ENCODE measurements around the gene CCR9.

DNA sequence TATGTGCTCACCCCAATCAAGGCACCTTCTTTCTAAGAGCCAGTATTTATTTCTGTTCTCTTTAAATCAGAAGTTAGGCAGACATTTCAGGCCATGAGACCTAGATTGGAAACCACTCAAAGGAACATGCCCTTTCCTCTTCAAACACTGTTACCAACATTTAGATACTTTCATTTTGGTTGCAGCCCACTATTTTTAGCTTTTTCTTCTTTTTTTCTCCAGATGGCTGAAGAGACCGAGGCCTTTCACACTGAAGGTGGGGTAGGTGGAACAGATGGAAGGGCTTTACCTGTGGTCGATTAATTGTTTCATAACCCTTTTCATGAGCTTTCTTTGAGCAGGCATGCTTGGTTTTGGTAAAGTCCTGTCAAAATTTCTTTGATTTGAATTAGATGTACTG, 33.5 kb upstream of the CCR9 start:
- TF ChIP-seq, protein P1, sequence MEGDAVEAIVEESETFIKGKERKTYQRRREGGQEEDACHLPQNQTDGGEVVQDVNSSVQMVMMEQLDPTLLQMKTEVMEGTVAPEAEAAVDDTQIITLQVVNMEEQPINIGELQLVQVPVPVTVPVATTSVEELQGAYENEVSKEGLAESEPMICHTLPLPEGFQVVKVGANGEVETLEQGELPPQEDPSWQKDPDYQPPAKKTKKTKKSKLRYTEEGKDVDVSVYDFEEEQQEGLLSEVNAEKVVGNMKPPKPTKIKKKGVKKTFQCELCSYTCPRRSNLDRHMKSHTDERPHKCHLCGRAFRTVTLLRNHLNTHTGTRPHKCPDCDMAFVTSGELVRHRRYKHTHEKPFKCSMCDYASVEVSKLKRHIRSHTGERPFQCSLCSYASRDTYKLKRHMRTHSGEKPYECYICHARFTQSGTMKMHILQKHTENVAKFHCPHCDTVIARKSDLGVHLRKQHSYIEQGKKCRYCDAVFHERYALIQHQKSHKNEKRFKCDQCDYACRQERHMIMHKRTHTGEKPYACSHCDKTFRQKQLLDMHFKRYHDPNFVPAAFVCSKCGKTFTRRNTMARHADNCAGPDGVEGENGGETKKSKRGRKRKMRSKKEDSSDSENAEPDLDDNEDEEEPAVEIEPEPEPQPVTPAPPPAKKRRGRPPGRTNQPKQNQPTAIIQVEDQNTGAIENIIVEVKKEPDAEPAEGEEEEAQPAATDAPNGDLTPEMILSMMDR (IDR thresholded peaks at IDR 0.05) = no peak
- TF ChIP-seq EZH2 (IDR thresholded peaks at IDR 0.05) = no peak
